Neural cell (in vitro differentiated cells): ENCODE data around the gene PCNX2. TPM values are rescaled to one million over a fixed set of nuclear protein-coding genes. Genes with fewer than 3 reads are reported as not detected.

Experiments used
- H2AFZ ChIP-seq: fragments of 200-600, 300-800 bp; sonication (generic), shearing (Covaris generic); 2 replicates; pipeline ENCODE4 v1.6.0; 2014; ENCODE audit warnings: low read depth, mild to moderate bottlenecking, antibody characterized with exemption, low read length, moderate library complexity
- H3F3A ChIP-seq: fragments of 200-600 bp; shearing (Covaris generic); 2 replicates; pipeline ENCODE4 v1.6.1; 2016; ENCODE audit warnings: mild to moderate bottlenecking, moderate library complexity, mixed read lengths, antibody characterized with exemption, low read length; ENCODE audit not compliant: insufficient read depth, poor library complexity, severe bottlenecking
- H3K27ac ChIP-seq: fragments of 200-600, 300-800 bp; sonication (generic), shearing (Covaris generic); 2 replicates; pipeline ENCODE4 v1.5.1; 2014; ENCODE audit warnings: mild to moderate bottlenecking, low read length, moderate library complexity
- H3K27me3 ChIP-seq: fragments of 300-800, 200-600 bp; sonication (generic), shearing (Covaris generic); 2 replicates; pipeline ENCODE4 v1.6.0; 2014; ENCODE audit warnings: mild to moderate bottlenecking, low read depth, low read length, moderate library complexity; ENCODE audit not compliant: insufficient read depth
- H3K36me3 ChIP-seq: fragments of 300-800, 200-600 bp; sonication (generic), shearing (Covaris generic); 2 replicates; pipeline ENCODE4 v1.5.1; 2014; ENCODE audit warnings: mild to moderate bottlenecking, antibody characterized with exemption, low read length, moderate library complexity; ENCODE audit not compliant: insufficient read depth
- H3K4me2 ChIP-seq: fragments of 300-800, 200-600 bp; sonication (generic), shearing (Covaris generic); 2 replicates; pipeline ENCODE4 v1.6.0; 2014; ENCODE audit warnings: mild to moderate bottlenecking, low read length
- H3K4me3 ChIP-seq: fragments of 300-800, 200-600 bp; sonication (generic), shearing (Covaris generic); 2 replicates; pipeline ENCODE4 v1.5.1; 2014; ENCODE audit warnings: mild to moderate bottlenecking, low read length, moderate library complexity
- H3K79me2 ChIP-seq: fragments of 200-600 bp; shearing (Covaris generic); replicated peaks from 2 replicates; pipeline ENCODE4 v1.6.0; 2014; ENCODE audit warnings: mild to moderate bottlenecking, low read length, moderate library complexity; ENCODE audit not compliant: insufficient read depth
- H3K9ac ChIP-seq: fragments of 300-800, 200-600 bp; sonication (generic), shearing (Covaris generic); 2 replicates; pipeline ENCODE4 v1.6.1; 2016; ENCODE audit warnings: mild to moderate bottlenecking, low read length, mixed read lengths
- H3K9me2 ChIP-seq: fragments of 200-600 bp; shearing (Covaris generic); 2 replicates; pipeline ENCODE4 v1.6.1; 2016; ENCODE audit warnings: mild to moderate bottlenecking, low read length, mixed read lengths; ENCODE audit not compliant: insufficient read depth
- H3K9me3 ChIP-seq: fragments of 200-600, 300-800 bp; sonication (generic), shearing (Covaris generic); 2 replicates; pipeline ENCODE4 v1.6.1; 2016; ENCODE audit warnings: mild to moderate bottlenecking, mixed run types, low read length, moderate library complexity, mixed read lengths
- H4K20me1 ChIP-seq: fragments of 200-600 bp; shearing (Covaris generic); 2 replicates; pipeline ENCODE4 v1.6.1; 2016; ENCODE audit warnings: mild to moderate bottlenecking, mixed run types; ENCODE audit not compliant: insufficient read depth
- EP300 ChIP-seq: fragments of 450-650 bp; conservative IDR thresholded peaks from 2 replicates; pipeline ENCODE4 v1.6.1; 2014; ENCODE audit warnings: antibody characterized with exemption, mild to moderate bottlenecking, moderate library complexity; ENCODE audit not compliant: poor library complexity, severe bottlenecking
- EZH2 ChIP-seq: fragments of 200-600, 300-800 bp; shearing (Covaris generic), sonication (generic); IDR thresholded peaks from 2 replicates; pipeline ENCODE4 v1.6.1; 2014; ENCODE audit warnings: antibody characterized with exemption, low read length, borderline replicate concordance, mild to moderate bottlenecking; ENCODE audit not compliant: insufficient read depth, poor library complexity, severe bottlenecking
- MXI1 ChIP-seq: fragments of 450-650 bp; conservative IDR thresholded peaks from 2 replicates; pipeline ENCODE4 v1.6.1; 2014; ENCODE audit warnings: antibody characterized with exemption, mild to moderate bottlenecking; ENCODE audit not compliant: poor library complexity, severe bottlenecking
- POLR2AphosphoS5 ChIP-seq: IDR thresholded peaks from 2 replicates; pipeline ENCODE4 v1.6.1; 2012
- RAD21 ChIP-seq: fragments of 450-650 bp; conservative IDR thresholded peaks from 2 replicates; pipeline ENCODE4 v1.6.1; 2014; ENCODE audit warnings: antibody characterized with exemption, mild to moderate bottlenecking, moderate library complexity
- REST ChIP-seq: IDR thresholded peaks from 2 replicates; pipeline ENCODE4 v1.6.1; 2012; ENCODE audit warnings: borderline replicate concordance
- SMC3 ChIP-seq: fragments of 450-650 bp; conservative IDR thresholded peaks from 2 replicates; pipeline ENCODE4 v1.6.1; 2014; ENCODE audit warnings: antibody characterized with exemption, mild to moderate bottlenecking, moderate library complexity; ENCODE audit not compliant: poor library complexity
- TAF1 ChIP-seq: IDR thresholded peaks from 2 replicates; pipeline ENCODE4 v1.6.1; 2012; ENCODE audit warnings: low read depth
- polyA plus RNA-seq: library from polyadenylated mRNA; depleted of rRNA; stranded (reverse); fragments of >200 nt; gene quantifications from 2 replicates; pipeline ENCODE4 v1.2.3, GENCODE V29; 2014
- TF ChIP-seq, protein P1 (sequence below): fragments of 450-650 bp; IDR thresholded peaks from 2 replicates; pipeline ENCODE4 v1.5.1; 2014; ENCODE audit warnings: antibody characterized with exemption, mild to moderate bottlenecking, moderate library complexity; ENCODE audit not compliant: poor library complexity, severe bottlenecking

PCNX2 gene
- polyA plus RNA-seq, 1 donor from 2014 or later, result 17.2 TPM

- Histone ChIP-seq H3K4me3 (no peak overlapping the region), H3K27me3 (no peaks in the 10 kb centered on the region), H3K79me2 (no peaks in the 10 kb centered on the region), H3K4me2 (no peak overlapping the region), H4K20me1 (no peaks in the 10 kb centered on the region), H3F3A (no peaks in the 10 kb centered on the region), H3K36me3 (peaks cover 12% of the 10 kb centered on the region), H2AFZ (no peak overlapping the region), H3K9ac (no peak overlapping the region), H3K9me2 (no peaks in the 10 kb centered on the region), H3K9me3 (peaks cover 5% of the 10 kb centered on the region), H3K27ac (no peak overlapping the region)
- TF ChIP-seq MXI1, result no peak
- TF ChIP-seq TAF1, result no peak
- no peak for TF ChIP-seq RAD21
- TF ChIP-seq POLR2AphosphoS5, result no peak
- TF ChIP-seq EP300, result no peak
- no peak for TF ChIP-seq REST
- no peak for TF ChIP-seq SMC3
- no peak for TF ChIP-seq EZH2
- TF ChIP-seq, protein P1, sequence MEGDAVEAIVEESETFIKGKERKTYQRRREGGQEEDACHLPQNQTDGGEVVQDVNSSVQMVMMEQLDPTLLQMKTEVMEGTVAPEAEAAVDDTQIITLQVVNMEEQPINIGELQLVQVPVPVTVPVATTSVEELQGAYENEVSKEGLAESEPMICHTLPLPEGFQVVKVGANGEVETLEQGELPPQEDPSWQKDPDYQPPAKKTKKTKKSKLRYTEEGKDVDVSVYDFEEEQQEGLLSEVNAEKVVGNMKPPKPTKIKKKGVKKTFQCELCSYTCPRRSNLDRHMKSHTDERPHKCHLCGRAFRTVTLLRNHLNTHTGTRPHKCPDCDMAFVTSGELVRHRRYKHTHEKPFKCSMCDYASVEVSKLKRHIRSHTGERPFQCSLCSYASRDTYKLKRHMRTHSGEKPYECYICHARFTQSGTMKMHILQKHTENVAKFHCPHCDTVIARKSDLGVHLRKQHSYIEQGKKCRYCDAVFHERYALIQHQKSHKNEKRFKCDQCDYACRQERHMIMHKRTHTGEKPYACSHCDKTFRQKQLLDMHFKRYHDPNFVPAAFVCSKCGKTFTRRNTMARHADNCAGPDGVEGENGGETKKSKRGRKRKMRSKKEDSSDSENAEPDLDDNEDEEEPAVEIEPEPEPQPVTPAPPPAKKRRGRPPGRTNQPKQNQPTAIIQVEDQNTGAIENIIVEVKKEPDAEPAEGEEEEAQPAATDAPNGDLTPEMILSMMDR, result no peak
Measured at GRCh38 chr1:232990176-232991128, 305.1 kb downstream of the PCNX2 start.

DNA sequence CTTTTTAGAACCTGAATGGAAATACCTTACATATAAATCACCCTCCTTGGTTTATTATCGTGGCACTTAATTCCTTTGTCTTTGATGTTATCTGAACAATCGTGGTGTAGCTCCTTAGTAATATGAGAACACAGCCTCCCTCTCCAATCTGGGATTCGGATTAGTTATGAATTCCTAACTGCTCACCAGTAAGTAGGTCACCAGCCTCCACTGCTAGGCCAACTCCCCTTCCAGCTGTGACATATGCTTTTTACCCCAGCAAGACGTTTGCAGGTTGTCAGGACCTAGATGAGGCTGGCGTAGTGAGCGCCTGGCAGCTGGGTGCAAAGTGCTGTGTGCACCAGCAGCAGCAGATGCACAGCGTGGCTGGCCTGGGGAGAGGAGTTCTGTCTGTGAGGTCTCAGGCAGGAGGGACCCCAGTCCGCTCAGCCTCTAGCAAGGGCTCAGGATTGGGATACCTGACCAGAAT is 306.9 kb downstream of the PCNX2 start:
- peaks cover 12% of the 10 kb centered on the region for H3K36me3 ChIP-seq
- no peaks in the 10 kb centered on the region for H4K20me1 ChIP-seq
- H3K4me2 ChIP-seq, result no peak overlapping the region
- H3K27me3 ChIP-seq, result no peaks in the 10 kb centered on the region
- H3K27ac ChIP-seq, result no peak overlapping the region
- no peak for TF ChIP-seq SMC3
- TF ChIP-seq EP300, result no peak
- TF ChIP-seq, protein P1, result no peak
- no peak for TF ChIP-seq REST
- no peak for TF ChIP-seq MXI1
- TF ChIP-seq EZH2, result no peak
- no peak for TF ChIP-seq TAF1
- no peak for TF ChIP-seq RAD21
- TF ChIP-seq POLR2AphosphoS5, result no peak
- no peaks in the 10 kb centered on the region for H3K79me2 ChIP-seq
- no peak overlapping the region for H3K9ac ChIP-seq
- peaks cover 1% of the 10 kb centered on the region for H3K9me3 ChIP-seq
- H3K9me2 ChIP-seq, result no peaks in the 10 kb centered on the region
- no peak overlapping the region for H2AFZ ChIP-seq
- H3F3A ChIP-seq, result no peaks in the 10 kb centered on the region
- H3K4me3 ChIP-seq, result no peak overlapping the region
